ENCODE measurements around the gene PROK1. TPM values are rescaled to one million over a fixed set of nuclear protein-coding genes. Genes with fewer than 3 reads are reported as not detected.

PROK1 gene
- total RNA-seq, 2 experiments from 2014 or later: not detected

Other genes with a start within 250 kb of the PROK1 start
- 10 to 100 TPM; 15.0 to 15.1 TPM for gene KCNC4, start 240.8 kb upstream of the PROK1 start, total RNA-seq
- 10 to 100 TPM; 59.1 to 60.2 TPM for gene RBM15, start 111.8 kb upstream of the PROK1 start, total RNA-seq
- gene SLC16A4, start 60.1 kb upstream of the PROK1 start, total RNA-seq: under 1 TPM; 0.19 to 0.48 TPM
- 100 to 1,000 TPM; 151 to 153 TPM for gene LAMTOR5, start 43.5 kb upstream of the PROK1 start, total RNA-seq
- not detected for gene KCNA10, start 68.0 kb downstream of the PROK1 start, total RNA-seq
- under 1 TPM; 0.24 to 0.36 TPM for gene KCNA2, start 155.2 kb downstream of the PROK1 start, total RNA-seq
- gene KCNA3, start 223.8 kb downstream of the PROK1 start, total RNA-seq: 10 to 100 TPM; 25.2 to 25.6 TPM

All from activated CD4-positive, alpha-beta memory T cell treated with anti-CD3 and anti-CD28 coated beads for 36 hours (primary cell).